WTC11 (cell line): ENCODE data around the gene P3R3URF. TPM values are rescaled to one million over a fixed set of nuclear protein-coding genes. Genes with fewer than 3 reads are reported as not detected.

Experiments
- ATAC-seq: fragments of 200-7000 bp; cut with Tn5 transposase; 2 replicates; pipeline ENCODE4 v1.10.0; 2021; ENCODE audit warnings: mild to moderate bottlenecking, moderate library complexity
- CTCF ChIA-PET: fragments of 300-600 bp; sonication (Branson Sonifier 250); formaldehyde crosslinking; loops from one replicate; lab custom pipeline; 2021; ENCODE audit warnings: antibody characterized with exemption; lab: Charles Lee
- POLR2A ChIA-PET: fragments of 350-600 bp; sonication (Branson Sonifier 250); formaldehyde crosslinking; loops from one replicate; lab custom pipeline; 2021; ENCODE audit warnings: antibody characterized with exemption; lab: Charles Lee
- DNase-seq: peaks from one replicate; pipeline ENCODE4 v3.0.0; 2021; ENCODE audit warnings: low spot score
- H3K27ac Mint-ChIP-seq: 2 replicates; pipeline ENCODE4 v1.8.0; 2021; ENCODE audit warnings: mixed read lengths
- H3K27me3 Mint-ChIP-seq: 2 replicates; pipeline ENCODE4 v1.8.0; 2021; ENCODE audit warnings: low read depth, mild to moderate bottlenecking, moderate library complexity, mixed read lengths
- H3K36me3 Mint-ChIP-seq: 2 replicates; pipeline ENCODE4 v1.8.0; 2021; ENCODE audit warnings: mixed read lengths
- H3K4me1 Mint-ChIP-seq: 2 replicates; pipeline ENCODE4 v1.8.0; 2022; ENCODE audit warnings: mixed read lengths
- H3K4me3 Mint-ChIP-seq: 2 replicates; pipeline ENCODE4 v1.8.0; 2021; ENCODE audit warnings: mild to moderate bottlenecking, moderate library complexity, mixed read lengths
- H3K9me3 Mint-ChIP-seq: 2 replicates; pipeline ENCODE4 v1.8.0; 2021; ENCODE audit warnings: mixed read lengths
- NFYB ChIP-seq: sonication (generic); formaldehyde crosslinking; conservative IDR thresholded peaks from 2 replicates; pipeline ENCODE4 v1.8.0; 2022; ENCODE audit warnings: low read depth, missing genetic modification reagents
- NR3C1 ChIP-seq: sonication (generic); formaldehyde crosslinking; conservative IDR thresholded peaks from 2 replicates; pipeline ENCODE4 v1.8.1; 2023; ENCODE audit warnings: low read depth, mild to moderate bottlenecking, missing genetic modification reagents
- SMAD4 ChIP-seq: sonication (generic); formaldehyde crosslinking; IDR thresholded peaks from 2 replicates; pipeline ENCODE4 v1.8.0; 2022; ENCODE audit warnings: mild to moderate bottlenecking, missing genetic modification reagents
- TCF7 ChIP-seq: sonication (generic); formaldehyde crosslinking; IDR thresholded peaks from 2 replicates; pipeline ENCODE4 v1.8.0; 2022; ENCODE audit warnings: mild to moderate bottlenecking, low read depth, missing genetic modification reagents, moderate library complexity
- TP53 ChIP-seq: sonication (generic); formaldehyde crosslinking; IDR thresholded peaks from 2 replicates; pipeline ENCODE4 v1.8.1; 2023; ENCODE audit warnings: mild to moderate bottlenecking, missing genetic modification reagents
- ZNF121 ChIP-seq: sonication (generic); formaldehyde crosslinking; IDR thresholded peaks from 2 replicates; pipeline ENCODE4 v1.8.0; 2023; ENCODE audit warnings: missing genetic modification reagents
- ZNF138 ChIP-seq: sonication (generic); formaldehyde crosslinking; conservative IDR thresholded peaks from 2 replicates; pipeline ENCODE4 v1.8.1; 2022; ENCODE audit warnings: mild to moderate bottlenecking, moderate library complexity, missing genetic modification reagents
- ZNF232 ChIP-seq: sonication (generic); formaldehyde crosslinking; IDR thresholded peaks from 2 replicates; pipeline ENCODE4 v1.8.0; 2022; ENCODE audit warnings: mild to moderate bottlenecking, missing genetic modification reagents
- ZNF416 ChIP-seq: fragments of 250-450 bp; sonication (Bioruptor Pico); IDR thresholded peaks from 2 replicates; pipeline ENCODE4 v1.9.0; 2021; ENCODE audit warnings: mild to moderate bottlenecking, inconsistent platforms
- total RNA-seq: library from RNA; stranded (reverse); gene quantifications from 3 replicates; pipeline ENCODE4 v1.2.3, GENCODE V29; 2021
- TF ChIP-seq, protein P1 (sequence below): fragments of 250-450 bp; sonication (Bioruptor Pico); IDR thresholded peaks from 2 replicates; pipeline ENCODE4 v1.9.0; 2021; ENCODE audit warnings: mild to moderate bottlenecking
- TF ChIP-seq, protein P2 (sequence below): sonication (generic); formaldehyde crosslinking; IDR thresholded peaks from 2 replicates; pipeline ENCODE4 v1.8.1; 2022; ENCODE audit warnings: mild to moderate bottlenecking, moderate library complexity, missing genetic modification reagents
- TF ChIP-seq, protein P3 (sequence below): sonication (generic); formaldehyde crosslinking; IDR thresholded peaks from 2 replicates; pipeline ENCODE4 v1.8.1; 2022; ENCODE audit warnings: missing genetic modification reagents, borderline replicate concordance
- TF ChIP-seq, protein P4 (sequence below): sonication (generic); formaldehyde crosslinking; IDR thresholded peaks from 2 replicates; pipeline ENCODE4 v1.8.1; 2023; ENCODE audit warnings: mild to moderate bottlenecking, missing genetic modification reagents, borderline replicate concordance
- TF ChIP-seq, protein P5 (sequence below): fragments of 250-450 bp; sonication (Bioruptor Pico); IDR thresholded peaks from 2 replicates; pipeline ENCODE4 v1.8.0; 2021; ENCODE audit warnings: mild to moderate bottlenecking
- TF ChIP-seq, protein P6 (sequence below): fragments of 200-600 bp; IDR thresholded peaks from 2 replicates; pipeline ENCODE4 v1.8.0; 2022; ENCODE audit warnings: antibody characterized with exemption

The P3R3URF gene
- total RNA-seq, 1 experiment from 2014 or later: not detected

DNA sequence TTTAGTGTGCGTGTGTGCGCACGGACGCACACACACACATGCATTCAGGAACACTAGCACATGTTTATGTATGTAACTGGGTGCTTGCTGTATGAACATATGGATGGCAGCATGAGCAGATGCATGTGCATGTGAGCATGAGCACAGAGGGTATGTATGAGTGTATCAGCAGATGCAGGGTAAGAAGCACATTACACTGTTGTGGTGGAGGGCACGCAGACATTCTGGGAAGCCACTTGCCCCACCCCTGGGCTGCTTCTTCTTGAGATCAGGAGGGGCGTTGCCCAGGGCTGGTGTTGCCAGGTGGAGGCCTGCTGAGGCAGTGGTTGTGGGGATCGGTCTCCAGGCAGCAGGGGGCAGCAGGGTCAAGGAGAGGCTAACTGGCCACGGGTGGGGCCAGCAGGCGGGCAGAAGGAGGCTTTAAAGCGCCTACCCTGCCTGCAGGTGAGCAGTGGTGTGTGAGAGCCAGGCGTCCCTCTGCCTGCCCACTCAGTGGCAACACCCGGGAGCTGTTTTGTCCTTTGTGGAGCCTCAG, 3.9 kb upstream of the P3R3URF start:
- H3K27me3 Mint-ChIP-seq: peaks cover 8% of the 10 kb centered on the region
- H3K4me1 Mint-ChIP-seq: 0 out of 2 replicates have a peak, but pooled peaks cover 6% of the 10 kb centered on the region
- H3K4me3 Mint-ChIP-seq: no peak overlapping the region
- POLR2A ChIA-PET: interaction anchor here (0.6 kb wide), 1 partner anchor 166 kb away, joined by 3 read pairs; no protein-coding TSS in a partner anchor
- ATAC-seq: peak; percentile 58
- no peak for TF ChIP-seq ZNF232 (CRISPR knock-in tag)
- no peak for TF ChIP-seq NR3C1 (CRISPR knock-in tag)
- TF ChIP-seq TCF7 (CRISPR knock-in tag): no peak
- TF ChIP-seq ZNF138 (CRISPR knock-in tag): no peak
- no peak for TF ChIP-seq ZNF416 (CRISPR knock-in tag)
- TF ChIP-seq, protein P1, sequence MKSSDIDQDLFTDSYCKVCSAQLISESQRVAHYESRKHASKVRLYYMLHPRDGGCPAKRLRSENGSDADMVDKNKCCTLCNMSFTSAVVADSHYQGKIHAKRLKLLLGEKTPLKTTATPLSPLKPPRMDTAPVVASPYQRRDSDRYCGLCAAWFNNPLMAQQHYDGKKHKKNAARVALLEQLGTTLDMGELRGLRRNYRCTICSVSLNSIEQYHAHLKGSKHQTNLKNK (CRISPR knock-in tag): no peak
- TF ChIP-seq, protein P2, sequence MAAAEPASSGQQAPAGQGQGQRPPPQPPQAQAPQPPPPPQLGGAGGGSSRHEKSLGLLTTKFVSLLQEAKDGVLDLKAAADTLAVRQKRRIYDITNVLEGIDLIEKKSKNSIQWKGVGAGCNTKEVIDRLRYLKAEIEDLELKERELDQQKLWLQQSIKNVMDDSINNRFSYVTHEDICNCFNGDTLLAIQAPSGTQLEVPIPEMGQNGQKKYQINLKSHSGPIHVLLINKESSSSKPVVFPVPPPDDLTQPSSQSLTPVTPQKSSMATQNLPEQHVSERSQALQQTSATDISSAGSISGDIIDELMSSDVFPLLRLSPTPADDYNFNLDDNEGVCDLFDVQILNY (CRISPR knock-in tag): no peak
- TF ChIP-seq, all 79 proteins: peak for 0
- Mint-ChIP-seq H3K36me3 (no peaks in the 10 kb centered on the region), H3K9me3 (no peaks in the 10 kb centered on the region), H3K27ac (no peak overlapping the region)
- peak; percentile 72 for DNase-seq
- CTCF ChIA-PET: interaction anchor here (1.7 to 4.8 kb wide), 2 partner anchors 43 to 145 kb away, joined by 6 to 62 read pairs; no protein-coding TSS in a partner anchor

DNA sequence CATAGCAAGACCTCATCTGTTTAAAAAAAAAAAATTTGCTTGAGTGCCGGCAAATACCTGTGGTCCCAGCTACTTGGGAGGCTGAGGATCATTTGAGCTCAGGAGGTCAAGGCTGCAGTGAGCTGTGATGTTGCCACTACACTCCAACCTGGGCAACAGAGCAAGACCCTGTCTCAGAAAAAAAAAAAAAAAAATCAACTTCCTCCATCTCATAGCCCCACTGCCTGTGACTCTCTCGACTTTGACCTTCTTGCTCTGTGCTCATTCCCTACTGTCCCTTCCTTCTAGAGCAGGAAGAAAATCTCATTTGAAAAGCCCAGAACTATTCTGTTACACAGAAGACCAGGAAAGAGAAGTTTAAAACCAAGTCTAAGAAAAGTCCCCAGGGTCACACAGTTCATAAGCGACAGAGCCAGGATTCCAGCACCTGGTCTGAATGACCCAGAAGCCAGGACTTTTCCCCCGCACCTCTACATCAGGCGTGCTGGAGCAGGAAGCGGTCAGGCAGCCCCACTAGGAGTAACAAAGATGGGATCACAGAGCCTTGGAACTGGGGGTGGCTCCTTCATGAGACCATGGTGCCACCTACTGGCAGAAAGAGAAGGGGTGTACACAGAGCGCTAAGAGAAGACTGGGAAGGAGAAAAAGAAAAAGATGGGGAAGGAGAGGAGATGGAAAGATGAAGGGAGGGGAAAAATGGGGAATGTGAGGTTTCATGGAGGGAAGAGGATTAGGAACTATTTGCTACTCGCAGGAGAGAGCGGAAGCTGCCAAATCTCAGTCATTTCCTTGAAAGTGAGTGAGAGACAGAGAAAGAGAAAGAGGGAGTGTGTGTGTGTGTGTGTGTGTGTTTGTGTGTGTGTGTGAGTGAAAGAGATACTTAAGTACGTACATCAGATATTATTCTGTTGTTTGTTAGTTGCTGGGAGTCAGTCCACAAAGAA, 3.1 kb upstream of the P3R3URF start:
- Mint-ChIP-seq H3K9me3 (no peaks in the 10 kb centered on the region), H3K27me3 (peaks cover 8% of the 10 kb centered on the region), H3K4me1 (0 out of 2 replicates have a peak, but pooled peaks cover 6% of the 10 kb centered on the region), H3K4me3 (no peak overlapping the region), H3K27ac (no peak overlapping the region), H3K36me3 (no peaks in the 10 kb centered on the region)
- DNase-seq (peak; percentile 86), ATAC-seq (peak; percentile 92)
- ChIA-PET POLR2A (interaction anchor here (1.3 kb wide), 1 partner anchor 136 kb away, joined by 6 read pairs; no protein-coding TSS in a partner anchor), CTCF (interaction anchor here (0.7 to 1.0 kb wide), 3 partner anchors 44 to 143 kb away, joined by 3 to 7 read pairs (median 3); no protein-coding TSS in a partner anchor)
- TF ChIP-seq, protein P3, sequence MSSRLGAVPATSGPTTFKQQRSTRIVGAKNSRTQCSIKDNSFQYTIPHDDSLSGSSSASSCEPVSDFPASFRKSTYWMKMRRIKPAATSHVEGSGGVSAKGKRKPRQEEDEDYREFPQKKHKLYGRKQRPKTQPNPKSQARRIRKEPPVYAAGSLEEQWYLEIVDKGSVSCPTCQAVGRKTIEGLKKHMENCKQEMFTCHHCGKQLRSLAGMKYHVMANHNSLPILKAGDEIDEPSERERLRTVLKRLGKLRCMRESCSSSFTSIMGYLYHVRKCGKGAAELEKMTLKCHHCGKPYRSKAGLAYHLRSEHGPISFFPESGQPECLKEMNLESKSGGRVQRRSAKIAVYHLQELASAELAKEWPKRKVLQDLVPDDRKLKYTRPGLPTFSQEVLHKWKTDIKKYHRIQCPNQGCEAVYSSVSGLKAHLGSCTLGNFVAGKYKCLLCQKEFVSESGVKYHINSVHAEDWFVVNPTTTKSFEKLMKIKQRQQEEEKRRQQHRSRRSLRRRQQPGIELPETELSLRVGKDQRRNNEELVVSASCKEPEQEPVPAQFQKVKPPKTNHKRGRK (CRISPR knock-in tag): no peak
- TF ChIP-seq ZNF121 (peak; percentile 71; the same call in 1 of the 2 replicates), SMAD4 (CRISPR knock-in tag) (no peak), TP53 (CRISPR knock-in tag) (no peak), NFYB (CRISPR knock-in tag) (no peak)
- TF ChIP-seq, protein P4, sequence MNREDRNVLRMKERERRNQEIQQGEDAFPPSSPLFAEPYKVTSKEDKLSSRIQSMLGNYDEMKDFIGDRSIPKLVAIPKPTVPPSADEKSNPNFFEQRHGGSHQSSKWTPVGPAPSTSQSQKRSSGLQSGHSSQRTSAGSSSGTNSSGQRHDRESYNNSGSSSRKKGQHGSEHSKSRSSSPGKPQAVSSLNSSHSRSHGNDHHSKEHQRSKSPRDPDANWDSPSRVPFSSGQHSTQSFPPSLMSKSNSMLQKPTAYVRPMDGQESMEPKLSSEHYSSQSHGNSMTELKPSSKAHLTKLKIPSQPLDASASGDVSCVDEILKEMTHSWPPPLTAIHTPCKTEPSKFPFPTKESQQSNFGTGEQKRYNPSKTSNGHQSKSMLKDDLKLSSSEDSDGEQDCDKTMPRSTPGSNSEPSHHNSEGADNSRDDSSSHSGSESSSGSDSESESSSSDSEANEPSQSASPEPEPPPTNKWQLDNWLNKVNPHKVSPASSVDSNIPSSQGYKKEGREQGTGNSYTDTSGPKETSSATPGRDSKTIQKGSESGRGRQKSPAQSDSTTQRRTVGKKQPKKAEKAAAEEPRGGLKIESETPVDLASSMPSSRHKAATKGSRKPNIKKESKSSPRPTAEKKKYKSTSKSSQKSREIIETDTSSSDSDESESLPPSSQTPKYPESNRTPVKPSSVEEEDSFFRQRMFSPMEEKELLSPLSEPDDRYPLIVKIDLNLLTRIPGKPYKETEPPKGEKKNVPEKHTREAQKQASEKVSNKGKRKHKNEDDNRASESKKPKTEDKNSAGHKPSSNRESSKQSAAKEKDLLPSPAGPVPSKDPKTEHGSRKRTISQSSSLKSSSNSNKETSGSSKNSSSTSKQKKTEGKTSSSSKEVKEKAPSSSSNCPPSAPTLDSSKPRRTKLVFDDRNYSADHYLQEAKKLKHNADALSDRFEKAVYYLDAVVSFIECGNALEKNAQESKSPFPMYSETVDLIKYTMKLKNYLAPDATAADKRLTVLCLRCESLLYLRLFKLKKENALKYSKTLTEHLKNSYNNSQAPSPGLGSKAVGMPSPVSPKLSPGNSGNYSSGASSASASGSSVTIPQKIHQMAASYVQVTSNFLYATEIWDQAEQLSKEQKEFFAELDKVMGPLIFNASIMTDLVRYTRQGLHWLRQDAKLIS: no peak
- TF ChIP-seq, protein P5, sequence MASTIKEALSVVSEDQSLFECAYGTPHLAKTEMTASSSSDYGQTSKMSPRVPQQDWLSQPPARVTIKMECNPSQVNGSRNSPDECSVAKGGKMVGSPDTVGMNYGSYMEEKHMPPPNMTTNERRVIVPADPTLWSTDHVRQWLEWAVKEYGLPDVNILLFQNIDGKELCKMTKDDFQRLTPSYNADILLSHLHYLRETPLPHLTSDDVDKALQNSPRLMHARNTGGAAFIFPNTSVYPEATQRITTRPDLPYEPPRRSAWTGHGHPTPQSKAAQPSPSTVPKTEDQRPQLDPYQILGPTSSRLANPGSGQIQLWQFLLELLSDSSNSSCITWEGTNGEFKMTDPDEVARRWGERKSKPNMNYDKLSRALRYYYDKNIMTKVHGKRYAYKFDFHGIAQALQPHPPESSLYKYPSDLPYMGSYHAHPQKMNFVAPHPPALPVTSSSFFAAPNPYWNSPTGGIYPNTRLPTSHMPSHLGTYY: no peak
- TF ChIP-seq, protein P6, sequence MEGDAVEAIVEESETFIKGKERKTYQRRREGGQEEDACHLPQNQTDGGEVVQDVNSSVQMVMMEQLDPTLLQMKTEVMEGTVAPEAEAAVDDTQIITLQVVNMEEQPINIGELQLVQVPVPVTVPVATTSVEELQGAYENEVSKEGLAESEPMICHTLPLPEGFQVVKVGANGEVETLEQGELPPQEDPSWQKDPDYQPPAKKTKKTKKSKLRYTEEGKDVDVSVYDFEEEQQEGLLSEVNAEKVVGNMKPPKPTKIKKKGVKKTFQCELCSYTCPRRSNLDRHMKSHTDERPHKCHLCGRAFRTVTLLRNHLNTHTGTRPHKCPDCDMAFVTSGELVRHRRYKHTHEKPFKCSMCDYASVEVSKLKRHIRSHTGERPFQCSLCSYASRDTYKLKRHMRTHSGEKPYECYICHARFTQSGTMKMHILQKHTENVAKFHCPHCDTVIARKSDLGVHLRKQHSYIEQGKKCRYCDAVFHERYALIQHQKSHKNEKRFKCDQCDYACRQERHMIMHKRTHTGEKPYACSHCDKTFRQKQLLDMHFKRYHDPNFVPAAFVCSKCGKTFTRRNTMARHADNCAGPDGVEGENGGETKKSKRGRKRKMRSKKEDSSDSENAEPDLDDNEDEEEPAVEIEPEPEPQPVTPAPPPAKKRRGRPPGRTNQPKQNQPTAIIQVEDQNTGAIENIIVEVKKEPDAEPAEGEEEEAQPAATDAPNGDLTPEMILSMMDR: peak; percentile 70
